Loucy (cell line): ENCODE data around the gene AIRE.

ENCODE experiments used
- CTCF ChIP-seq: fragments of 200-600 bp; sonication (generic); conservative IDR thresholded peaks from 2 replicates; pipeline ENCODE4 v1.5.1; 2014; ENCODE audit warnings: mild to moderate bottlenecking, antibody characterized with exemption, low read length
- EZH2phosphoT487 ChIP-seq: fragments of 200-600 bp; IDR thresholded peaks from 2 replicates; pipeline ENCODE4 v1.6.1; 2018; ENCODE audit warnings: antibody characterized with exemption, mild to moderate bottlenecking, moderate library complexity, borderline replicate concordance

- TF ChIP-seq CTCF: no peak
- no peak for TF ChIP-seq EZH2phosphoT487
Observed at GRCh38 chr21:44313451-44313850, 27.8 kb downstream of the AIRE start.
